SIG-M5 treated with dmso at 0.1 percent for 504 hours (cell line): ENCODE measurements around the gene RBM25.
A peak's percentile ranks its signal among the peaks of the same experiment; 100 is the strongest.
"Not testable (repeated sequence)": the region's sequence is repeated elsewhere in the genome, so short reads cannot be mapped to it uniquely, and the experiment has no call there.

Experiments used
- DNase-seq: peaks from one replicate; lab custom pipeline; 2025; ENCODE audit not compliant: unreplicated experiment; lab: John Stamatoyannopoulos, UW

The RBM25 gene

DNA sequence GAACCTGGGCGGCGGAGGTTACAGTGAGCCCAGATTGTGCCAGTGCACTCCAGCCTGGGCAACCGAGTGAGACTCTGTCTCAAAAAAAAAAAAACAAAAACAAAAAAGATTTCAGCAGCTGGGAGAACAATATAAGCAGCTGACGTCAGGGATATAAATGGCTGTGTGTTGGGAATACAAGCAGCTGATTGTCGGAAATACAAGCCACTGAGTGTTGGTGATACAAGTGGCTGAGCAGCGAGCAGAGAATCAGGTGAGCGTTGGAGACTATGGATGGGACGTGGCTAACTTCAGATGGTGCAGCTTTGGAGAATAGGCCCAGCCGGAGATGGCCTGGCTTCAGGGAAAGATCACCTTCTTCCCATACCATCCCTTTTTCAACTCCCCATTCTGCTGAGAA lies 109.9 kb downstream of the RBM25 start:
- DNase-seq: no peak

DNA sequence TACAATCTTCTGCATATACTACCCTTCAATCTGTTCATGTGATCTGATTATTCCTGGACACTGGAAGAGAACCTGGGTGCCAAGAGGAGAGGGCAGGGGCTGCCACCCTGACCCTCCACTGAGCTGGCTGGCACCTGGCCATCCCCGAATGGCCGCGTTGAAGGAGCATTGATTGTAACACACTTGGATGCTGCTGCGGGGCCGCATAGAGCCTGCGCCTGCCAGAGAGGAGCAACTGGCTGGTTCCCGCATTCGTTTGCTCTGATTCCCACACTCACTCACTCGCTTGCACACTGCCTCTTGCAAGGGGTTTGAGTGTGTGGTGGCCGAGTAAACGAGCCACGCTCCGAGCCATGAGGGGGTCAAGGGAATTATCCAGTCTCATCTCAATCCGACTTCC lies 110.4 kb downstream of the RBM25 start:
- no peak for DNase-seq

- DNase-seq: not testable (repeated sequence)
Measured at GRCh38 chr14:73169855-73170254, 111.5 kb downstream of the RBM25 start.

DNA sequence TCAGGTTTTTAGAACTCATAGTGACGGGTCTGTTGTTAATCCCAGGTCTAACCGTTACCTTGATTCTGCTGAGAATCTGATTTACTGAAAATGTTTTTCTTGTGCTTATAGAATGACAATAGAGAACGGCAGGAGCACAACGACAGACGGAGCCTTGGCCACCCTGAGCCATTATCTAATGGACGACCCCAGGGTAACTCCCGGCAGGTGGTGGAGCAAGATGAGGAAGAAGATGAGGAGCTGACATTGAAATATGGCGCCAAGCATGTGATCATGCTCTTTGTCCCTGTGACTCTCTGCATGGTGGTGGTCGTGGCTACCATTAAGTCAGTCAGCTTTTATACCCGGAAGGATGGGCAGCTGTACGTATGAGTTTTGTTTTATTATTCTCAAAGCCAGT lies 112.4 kb downstream of the RBM25 start:
- DNase-seq: no peak

DNA sequence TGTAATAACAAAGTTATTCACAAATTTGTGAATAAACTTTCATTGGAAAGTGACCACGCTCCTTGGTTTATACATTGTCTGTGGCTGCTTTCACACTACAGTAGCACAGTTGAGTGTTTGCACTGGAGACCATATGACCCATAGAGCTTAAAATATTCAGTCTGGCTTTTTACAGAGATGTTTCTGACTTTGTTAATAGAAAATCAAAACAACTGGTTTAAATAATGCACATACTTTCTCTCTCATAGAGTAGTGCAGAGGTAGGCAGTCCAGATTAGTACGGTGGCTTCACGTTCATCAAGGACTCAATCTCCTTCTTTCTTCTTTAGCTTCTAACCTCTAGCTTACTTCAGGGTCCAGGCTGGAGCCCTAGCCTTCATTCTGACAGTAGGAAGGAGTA lies 114.2 kb downstream of the RBM25 start:
- no peak for DNase-seq

DNA sequence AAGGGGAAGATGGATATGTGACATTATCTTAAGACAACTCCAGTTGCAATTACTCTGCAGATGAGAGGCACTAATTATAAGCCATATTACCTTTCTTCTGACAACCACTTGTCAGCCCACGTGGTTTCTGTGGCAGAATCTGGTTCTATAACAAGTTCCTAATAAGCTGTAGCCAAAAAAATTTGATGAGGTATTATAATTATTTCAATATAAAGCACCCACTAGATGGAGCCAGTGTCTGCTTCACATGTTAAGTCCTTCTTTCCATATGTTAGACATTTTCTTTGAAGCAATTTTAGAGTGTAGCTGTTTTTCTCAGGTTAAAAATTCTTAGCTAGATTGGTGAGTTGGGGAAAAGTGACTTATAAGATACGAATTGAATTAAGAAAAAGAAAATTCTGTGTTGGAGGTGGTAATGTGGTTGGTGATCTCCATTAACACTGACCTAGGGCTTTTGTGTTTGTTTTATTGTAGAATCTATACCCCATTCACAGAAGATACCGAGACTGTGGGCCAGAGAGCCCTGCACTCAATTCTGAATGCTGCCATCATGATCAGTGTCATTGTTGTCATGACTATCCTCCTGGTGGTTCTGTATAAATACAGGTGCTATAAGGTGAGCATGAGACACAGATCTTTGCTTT lies 114.9 kb downstream of the RBM25 start:
- peak; percentile 31 for DNase-seq
